HEK293 (cell line): ENCODE measurements around the gene DPEP1.

Experiments used
- CTCF ChIA-PET: fragments of 350-600 bp; formaldehyde crosslinking; extraction: SDS; loops from one replicate; lab custom pipeline; 2021; ENCODE audit warnings: antibody characterized with exemption; lab: Yijun Ruan, JAX
- POLR2A ChIA-PET: fragments of 300-600 bp; formaldehyde crosslinking; extraction: SDS; loops from one replicate; lab custom pipeline; 2020; ENCODE audit warnings: antibody characterized with exemption, inconsistent platforms; lab: Yijun Ruan, JAX
- H3K27ac ChIP-seq: fragments of 200-500 bp; sonication (Bioruptor generic); 2 replicates; pipeline ENCODE4 v1.5.1; 2014; ENCODE audit warnings: low read depth, low read length, control low read depth, inconsistent platforms; ENCODE audit errors: extremely low read depth
- H3K36me3 ChIP-seq, 2 experiments: fragments of 200-500 bp in 1 of 2; sonication (Bioruptor generic) in 1 of 2; 1 replicate in 1 of 2; 2 replicates in 1 of 2; pipeline ENCODE4 v1.5.1; 2014 to 2017; ENCODE audit warnings: inconsistent platforms in 2 of 2, low read length in 2 of 2; ENCODE audit not compliant: control insufficient read depth in 2 of 2, insufficient read depth in 1 of 2
- H3K4me1 ChIP-seq: fragments of 200-500 bp; sonication (Bioruptor generic); 2 replicates; pipeline ENCODE4 v1.5.1; 2014; ENCODE audit warnings: mild to moderate bottlenecking, low read length, inconsistent platforms; ENCODE audit not compliant: control insufficient read depth, insufficient read depth
- H3K4me3 ChIP-seq: 2 replicates; pipeline ENCODE4 v1.5.1; 2011; ENCODE audit warnings: low read depth, mild to moderate bottlenecking, control low read depth, low read length, moderate library complexity
- H3K9me3 ChIP-seq: fragments of 200-500 bp; sonication (Bioruptor generic); 2 replicates; pipeline ENCODE4 v1.5.1; 2014; ENCODE audit warnings: low read depth, low read length, inconsistent platforms; ENCODE audit not compliant: control insufficient read depth, insufficient read depth
- EGR2 ChIP-seq: fragments of 450-650 bp; formaldehyde crosslinking; IDR thresholded peaks from 2 replicates; pipeline ENCODE4 v1.5.1; 2016; ENCODE audit warnings: low read depth, missing biosample characterization, missing genetic modification characterization
- HOXC10 ChIP-seq: sonication (generic); formaldehyde crosslinking; IDR thresholded peaks from 2 replicates; pipeline ENCODE4 v1.8.1; 2023; ENCODE audit warnings: mild to moderate bottlenecking, missing genetic modification reagents
- KLF8 ChIP-seq: fragments of 450-650 bp; formaldehyde crosslinking; IDR thresholded peaks from 2 replicates; pipeline ENCODE4 v1.5.1; 2016; ENCODE audit warnings: missing biosample characterization, missing genetic modification characterization
- MYNN ChIP-seq: fragments of 450-650 bp; formaldehyde crosslinking; IDR thresholded peaks from 2 replicates; pipeline ENCODE4 v1.5.1; 2016; ENCODE audit warnings: missing biosample characterization, missing genetic modification characterization, borderline replicate concordance
- SP3 ChIP-seq: fragments of 450-650 bp; formaldehyde crosslinking; IDR thresholded peaks from 2 replicates; pipeline ENCODE4 v1.5.1; 2016; ENCODE audit warnings: missing biosample characterization, missing genetic modification characterization
- SP7 ChIP-seq: fragments of 450-650 bp; formaldehyde crosslinking; IDR thresholded peaks from 2 replicates; pipeline ENCODE4 v1.5.1; 2016; ENCODE audit warnings: missing biosample characterization, missing genetic modification characterization
- ZBTB20 ChIP-seq: fragments of 450-650 bp; formaldehyde crosslinking; IDR thresholded peaks from 2 replicates; pipeline ENCODE4 v1.5.1; 2016; ENCODE audit warnings: missing biosample characterization, missing genetic modification characterization
- ZEB2 ChIP-seq: fragments of 450-650 bp; formaldehyde crosslinking; IDR thresholded peaks from 2 replicates; pipeline ENCODE4 v1.5.1; 2016; ENCODE audit warnings: missing biosample characterization, missing genetic modification characterization
- ZNF394 ChIP-seq: fragments of 450-650 bp; formaldehyde crosslinking; IDR thresholded peaks from 2 replicates; pipeline ENCODE4 v1.5.1; 2016; ENCODE audit warnings: missing biosample characterization, missing genetic modification characterization, mild to moderate bottlenecking, moderate library complexity, borderline replicate concordance
- ZNF521 ChIP-seq: fragments of 450-650 bp; formaldehyde crosslinking; IDR thresholded peaks from 2 replicates; pipeline ENCODE4 v1.5.1; 2017; ENCODE audit warnings: missing biosample characterization, mild to moderate bottlenecking, missing genetic modification characterization
- TF ChIP-seq, protein P1 (sequence below): fragments of 450-650 bp; formaldehyde crosslinking; IDR thresholded peaks from 2 replicates; pipeline ENCODE4 v1.5.1; 2016; ENCODE audit warnings: missing biosample characterization, missing genetic modification characterization
- TF ChIP-seq, protein P2 (sequence below): fragments of 450-650 bp; formaldehyde crosslinking; conservative IDR thresholded peaks from 2 replicates; pipeline ENCODE4 v1.5.1; 2016; ENCODE audit warnings: low read depth, missing biosample characterization, missing genetic modification characterization
- TF ChIP-seq, protein P3 (sequence below): fragments of 450-650 bp; formaldehyde crosslinking; conservative IDR thresholded peaks from 2 replicates; pipeline ENCODE4 v1.5.1; 2016; ENCODE audit warnings: low read depth, missing biosample characterization, missing genetic modification characterization
- TF ChIP-seq, protein P4 (sequence below): fragments of 450-650 bp; formaldehyde crosslinking; IDR thresholded peaks from 2 replicates; pipeline ENCODE4 v1.5.1; 2016; ENCODE audit warnings: missing biosample characterization, missing genetic modification characterization
- TF ChIP-seq, protein P5 (sequence below): IDR thresholded peaks from 2 replicates; pipeline ENCODE4 v1.6.1; 2011; ENCODE audit warnings: mild to moderate bottlenecking, low read depth, low read length, borderline replicate concordance

DPEP1 gene

DNA sequence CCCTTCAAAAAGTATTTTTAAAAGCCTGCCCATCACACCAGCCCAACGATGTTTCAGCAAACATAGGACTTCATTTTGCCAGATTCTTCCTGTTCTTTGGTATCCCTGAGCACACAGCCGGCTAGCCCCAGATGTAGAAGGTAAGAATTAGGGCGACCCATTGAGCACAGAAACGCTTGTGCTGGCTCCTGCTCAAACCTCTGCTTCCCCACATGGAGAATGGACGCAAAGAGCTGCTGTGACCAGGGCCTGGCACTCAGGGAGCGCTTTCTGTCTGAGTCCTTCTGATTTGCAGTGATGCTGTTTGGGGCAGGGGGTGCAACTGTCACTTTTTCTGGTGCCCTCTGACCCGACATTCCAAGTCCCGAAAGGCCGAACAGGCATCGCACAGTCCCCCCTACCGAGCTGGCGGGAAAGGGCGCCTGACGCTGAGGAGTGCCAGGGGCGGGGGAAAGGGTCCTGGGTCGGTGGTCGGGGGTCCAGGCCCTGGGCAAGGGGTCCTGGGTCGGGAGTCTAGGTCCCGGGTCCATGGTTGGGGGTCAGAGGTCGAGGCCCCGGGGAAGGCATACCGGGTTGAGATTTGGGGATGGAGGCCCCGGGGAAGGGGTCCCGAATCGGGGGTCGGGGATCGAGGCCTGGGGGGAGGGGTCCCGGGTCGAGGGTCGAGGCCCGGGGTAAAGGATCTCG lies 43.1 kb downstream of the DPEP1 start:
- Histone ChIP-seq H3K9me3 (no peaks in the 10 kb centered on the region), H3K4me1 (0 out of 2 replicates have a peak, but pooled peaks cover 3% of the 10 kb centered on the region), H3K36me3 (peaks cover 0 to 43% of the 10 kb centered on the region in 2 experiments; a peak in 2 of 3 replicates), H3K4me3 (peak overlapping the region; percentile 93), H3K27ac (peak overlapping the region; percentile 77; the same call in 1 of the 2 replicates)
- TF ChIP-seq ZBTB20 (peak; percentile 35; the same call in 1 of the 2 replicates), MYNN (tag by site-specific recombination) (no peak)
- ChIA-PET CTCF (interaction anchor here (0.8 to 2.3 kb wide), 2 partner anchors 14 to 15 kb away, joined by 4 to 9 read pairs; no protein-coding TSS in a partner anchor), POLR2A (interaction anchor here (1.2 kb wide), 1 partner anchor 9 kb away, joined by 4 read pairs; no protein-coding TSS in a partner anchor)

DNA sequence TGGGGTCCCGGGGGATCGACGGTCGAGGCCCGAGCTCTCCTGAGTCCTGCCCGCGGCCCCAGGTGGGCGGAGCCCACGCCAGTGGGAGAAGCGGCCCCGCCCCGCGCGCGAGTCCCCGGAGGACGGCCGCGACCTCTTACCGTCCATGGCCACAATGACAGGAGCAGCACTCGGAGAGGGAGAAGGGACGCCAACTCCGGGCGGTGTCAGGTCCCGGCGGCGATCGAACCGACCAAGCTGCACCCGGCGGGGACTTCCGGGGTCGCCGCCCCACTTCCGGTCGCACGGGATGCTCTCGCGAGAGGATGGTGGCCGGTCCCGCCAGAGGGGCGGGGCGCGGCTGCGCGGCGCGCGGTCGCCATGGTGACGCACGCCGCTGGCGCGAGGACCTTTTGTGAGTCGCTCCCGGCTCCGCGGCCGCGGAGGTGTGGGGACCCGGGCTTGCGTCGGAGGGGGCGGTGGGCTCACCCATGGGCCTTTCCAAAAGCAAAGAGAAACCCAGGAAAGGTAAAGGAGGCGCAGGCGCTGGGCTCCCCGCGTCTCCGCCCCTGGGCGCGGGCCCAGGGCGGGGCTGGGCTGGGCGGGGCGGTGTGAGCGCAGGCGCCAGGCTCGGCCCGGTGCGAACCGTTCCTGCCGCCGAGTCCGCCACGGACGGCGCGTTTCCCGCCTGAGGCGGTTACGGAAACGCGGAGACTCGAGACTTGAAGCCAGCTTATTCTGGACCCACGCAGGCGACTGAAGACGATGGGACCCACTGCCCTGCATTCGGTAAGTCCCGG lies 44.2 kb downstream of the DPEP1 start, which contains the start of the genes CHMP1A and SPATA33:
CHMP1A (minus strand) TSS at position 267 of the 779 bp plus-strand sequence; CDS start at position 147, 120 bp downstream.
SPATA33 (plus strand) TSS at position 395 of the 779 bp plus-strand sequence; CDS start at position 471, 76 bp downstream.
- Histone ChIP-seq H3K4me3 (peak within 1 kb of the TSS; percentile 93), H3K36me3 (peaks cover 5 to 43% of the 10 kb centered on the region in 2 experiments; a peak in 2 of 3 replicates), H3K4me1 (0 out of 2 replicates have a peak, but pooled peaks cover 3% of the 10 kb centered on the region), H3K9me3 (no peaks in the 10 kb centered on the region), H3K27ac (peak within 1 kb of the TSS; percentile 77)
- ChIA-PET POLR2A (interaction anchor here (0.5 to 1.9 kb wide), 4 partner anchors 10 to 791 kb away, joined by 3 to 8 read pairs (median 4); partner anchors contain the start of gene CDK10), CTCF (interaction anchor here (0.7 to 0.8 kb wide), 3 partner anchors 8 to 96 kb away, joined by 3 to 4 read pairs (median 3); no protein-coding TSS in a partner anchor)
- TF ChIP-seq KLF8 (tag by site-specific recombination) (peak; percentile 81; the same call in 1 of the 2 replicates), HOXC10 (peak; percentile 91; the same call in 1 of the 2 replicates), ZNF521 (tag by site-specific recombination) (no peak), ZNF394 (tag by site-specific recombination) (peak; percentile 26; the same call in 1 of the 2 replicates), SP7 (tag by site-specific recombination) (peak; percentile 68; the same call in 1 of the 2 replicates), ZEB2 (tag by site-specific recombination) (peak; percentile 60), SP3 (peak; percentile 78), EGR2 (tag by site-specific recombination) (peak; percentile 64)
- TF ChIP-seq, protein P1, sequence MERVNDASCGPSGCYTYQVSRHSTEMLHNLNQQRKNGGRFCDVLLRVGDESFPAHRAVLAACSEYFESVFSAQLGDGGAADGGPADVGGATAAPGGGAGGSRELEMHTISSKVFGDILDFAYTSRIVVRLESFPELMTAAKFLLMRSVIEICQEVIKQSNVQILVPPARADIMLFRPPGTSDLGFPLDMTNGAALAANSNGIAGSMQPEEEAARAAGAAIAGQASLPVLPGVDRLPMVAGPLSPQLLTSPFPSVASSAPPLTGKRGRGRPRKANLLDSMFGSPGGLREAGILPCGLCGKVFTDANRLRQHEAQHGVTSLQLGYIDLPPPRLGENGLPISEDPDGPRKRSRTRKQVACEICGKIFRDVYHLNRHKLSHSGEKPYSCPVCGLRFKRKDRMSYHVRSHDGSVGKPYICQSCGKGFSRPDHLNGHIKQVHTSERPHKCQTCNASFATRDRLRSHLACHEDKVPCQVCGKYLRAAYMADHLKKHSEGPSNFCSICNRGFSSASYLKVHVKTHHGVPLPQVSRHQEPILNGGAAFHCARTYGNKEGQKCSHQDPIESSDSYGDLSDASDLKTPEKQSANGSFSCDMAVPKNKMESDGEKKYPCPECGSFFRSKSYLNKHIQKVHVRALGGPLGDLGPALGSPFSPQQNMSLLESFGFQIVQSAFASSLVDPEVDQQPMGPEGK (tag by site-specific recombination), result peak; percentile 37; the same call in 1 of the 2 replicates
- TF ChIP-seq, protein P2, sequence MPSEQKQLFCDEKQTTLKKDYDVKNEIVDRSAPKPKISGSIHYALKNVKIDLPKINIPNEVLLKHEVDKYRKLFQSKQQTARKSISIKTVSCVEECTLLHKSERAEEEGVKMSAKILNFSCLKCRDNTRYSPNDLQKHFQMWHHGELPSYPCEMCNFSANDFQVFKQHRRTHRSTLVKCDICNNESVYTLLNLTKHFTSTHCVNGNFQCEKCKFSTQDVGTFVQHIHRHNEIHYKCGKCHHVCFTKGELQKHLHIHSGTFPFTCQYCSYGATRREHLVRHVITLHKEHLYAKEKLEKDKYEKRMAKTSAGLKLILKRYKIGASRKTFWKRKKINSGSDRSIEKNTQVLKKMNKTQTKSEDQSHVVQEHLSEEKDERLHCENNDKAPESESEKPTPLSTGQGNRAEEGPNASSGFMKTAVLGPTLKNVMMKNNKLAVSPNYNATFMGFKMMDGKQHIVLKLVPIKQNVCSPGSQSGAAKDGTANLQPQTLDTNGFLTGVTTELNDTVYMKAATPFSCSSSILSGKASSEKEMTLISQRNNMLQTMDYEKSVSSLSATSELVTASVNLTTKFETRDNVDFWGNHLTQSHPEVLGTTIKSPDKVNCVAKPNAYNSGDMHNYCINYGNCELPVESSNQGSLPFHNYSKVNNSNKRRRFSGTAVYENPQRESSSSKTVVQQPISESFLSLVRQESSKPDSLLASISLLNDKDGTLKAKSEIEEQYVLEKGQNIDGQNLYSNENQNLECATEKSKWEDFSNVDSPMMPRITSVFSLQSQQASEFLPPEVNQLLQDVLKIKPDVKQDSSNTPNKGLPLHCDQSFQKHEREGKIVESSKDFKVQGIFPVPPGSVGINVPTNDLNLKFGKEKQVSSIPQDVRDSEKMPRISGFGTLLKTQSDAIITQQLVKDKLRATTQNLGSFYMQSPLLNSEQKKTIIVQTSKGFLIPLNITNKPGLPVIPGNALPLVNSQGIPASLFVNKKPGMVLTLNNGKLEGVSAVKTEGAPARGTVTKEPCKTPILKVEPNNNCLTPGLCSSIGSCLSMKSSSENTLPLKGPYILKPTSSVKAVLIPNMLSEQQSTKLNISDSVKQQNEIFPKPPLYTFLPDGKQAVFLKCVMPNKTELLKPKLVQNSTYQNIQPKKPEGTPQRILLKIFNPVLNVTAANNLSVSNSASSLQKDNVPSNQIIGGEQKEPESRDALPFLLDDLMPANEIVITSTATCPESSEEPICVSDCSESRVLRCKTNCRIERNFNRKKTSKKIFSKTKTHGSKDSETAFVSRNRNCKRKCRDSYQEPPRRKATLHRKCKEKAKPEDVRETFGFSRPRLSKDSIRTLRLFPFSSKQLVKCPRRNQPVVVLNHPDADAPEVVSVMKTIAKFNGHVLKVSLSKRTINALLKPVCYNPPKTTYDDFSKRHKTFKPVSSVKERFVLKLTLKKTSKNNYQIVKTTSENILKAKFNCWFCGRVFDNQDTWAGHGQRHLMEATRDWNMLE, result peak; percentile 95
- TF ChIP-seq, protein P3, sequence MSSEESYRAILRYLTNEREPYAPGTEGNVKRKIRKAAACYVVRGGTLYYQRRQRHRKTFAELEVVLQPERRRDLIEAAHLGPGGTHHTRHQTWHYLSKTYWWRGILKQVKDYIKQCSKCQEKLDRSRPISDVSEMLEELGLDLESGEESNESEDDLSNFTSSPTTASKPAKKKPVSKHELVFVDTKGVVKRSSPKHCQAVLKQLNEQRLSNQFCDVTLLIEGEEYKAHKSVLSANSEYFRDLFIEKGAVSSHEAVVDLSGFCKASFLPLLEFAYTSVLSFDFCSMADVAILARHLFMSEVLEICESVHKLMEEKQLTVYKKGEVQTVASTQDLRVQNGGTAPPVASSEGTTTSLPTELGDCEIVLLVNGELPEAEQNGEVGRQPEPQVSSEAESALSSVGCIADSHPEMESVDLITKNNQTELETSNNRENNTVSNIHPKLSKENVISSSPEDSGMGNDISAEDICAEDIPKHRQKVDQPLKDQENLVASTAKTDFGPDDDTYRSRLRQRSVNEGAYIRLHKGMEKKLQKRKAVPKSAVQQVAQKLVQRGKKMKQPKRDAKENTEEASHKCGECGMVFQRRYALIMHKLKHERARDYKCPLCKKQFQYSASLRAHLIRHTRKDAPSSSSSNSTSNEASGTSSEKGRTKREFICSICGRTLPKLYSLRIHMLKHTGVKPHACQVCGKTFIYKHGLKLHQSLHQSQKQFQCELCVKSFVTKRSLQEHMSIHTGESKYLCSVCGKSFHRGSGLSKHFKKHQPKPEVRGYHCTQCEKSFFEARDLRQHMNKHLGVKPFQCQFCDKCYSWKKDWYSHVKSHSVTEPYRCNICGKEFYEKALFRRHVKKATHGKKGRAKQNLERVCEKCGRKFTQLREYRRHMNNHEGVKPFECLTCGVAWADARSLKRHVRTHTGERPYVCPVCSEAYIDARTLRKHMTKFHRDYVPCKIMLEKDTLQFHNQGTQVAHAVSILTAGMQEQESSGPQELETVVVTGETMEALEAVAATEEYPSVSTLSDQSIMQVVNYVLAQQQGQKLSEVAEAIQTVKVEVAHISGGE, result peak; percentile 97
- TF ChIP-seq, protein P4, sequence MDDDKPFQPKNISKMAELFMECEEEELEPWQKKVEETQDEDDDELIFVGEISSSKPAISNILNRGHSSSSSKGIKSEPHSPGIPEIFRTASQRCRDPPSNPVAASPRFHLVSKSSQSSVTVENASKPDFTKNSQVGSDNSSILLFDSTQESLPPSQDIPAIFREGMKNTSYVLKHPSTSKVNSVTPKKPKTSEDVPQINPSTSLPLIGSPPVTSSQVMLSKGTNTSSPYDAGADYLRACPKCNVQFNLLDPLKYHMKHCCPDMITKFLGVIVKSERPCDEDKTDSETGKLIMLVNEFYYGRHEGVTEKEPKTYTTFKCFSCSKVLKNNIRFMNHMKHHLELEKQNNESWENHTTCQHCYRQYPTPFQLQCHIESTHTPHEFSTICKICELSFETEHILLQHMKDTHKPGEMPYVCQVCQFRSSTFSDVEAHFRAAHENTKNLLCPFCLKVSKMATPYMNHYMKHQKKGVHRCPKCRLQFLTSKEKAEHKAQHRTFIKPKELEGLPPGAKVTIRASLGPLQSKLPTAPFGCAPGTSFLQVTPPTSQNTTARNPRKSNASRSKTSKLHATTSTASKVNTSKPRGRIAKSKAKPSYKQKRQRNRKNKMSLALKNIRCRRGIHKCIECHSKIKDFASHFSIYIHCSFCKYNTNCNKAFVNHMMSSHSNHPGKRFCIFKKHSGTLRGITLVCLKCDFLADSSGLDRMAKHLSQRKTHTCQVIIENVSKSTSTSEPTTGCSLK (tag by site-specific recombination), result no peak
- TF ChIP-seq, protein P5, sequence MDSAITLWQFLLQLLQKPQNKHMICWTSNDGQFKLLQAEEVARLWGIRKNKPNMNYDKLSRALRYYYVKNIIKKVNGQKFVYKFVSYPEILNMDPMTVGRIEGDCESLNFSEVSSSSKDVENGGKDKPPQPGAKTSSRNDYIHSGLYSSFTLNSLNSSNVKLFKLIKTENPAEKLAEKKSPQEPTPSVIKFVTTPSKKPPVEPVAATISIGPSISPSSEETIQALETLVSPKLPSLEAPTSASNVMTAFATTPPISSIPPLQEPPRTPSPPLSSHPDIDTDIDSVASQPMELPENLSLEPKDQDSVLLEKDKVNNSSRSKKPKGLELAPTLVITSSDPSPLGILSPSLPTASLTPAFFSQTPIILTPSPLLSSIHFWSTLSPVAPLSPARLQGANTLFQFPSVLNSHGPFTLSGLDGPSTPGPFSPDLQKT, result peak; percentile 40; the same call in 1 of the 2 replicates
